ENCODE data around the gene RNF113B. TPM values are rescaled to one million over a fixed set of nuclear protein-coding genes. Genes with fewer than 3 reads are reported as not detected.

RNF113B gene
- total RNA-seq, 1 experiment from 2014 or later: not detected

GRCh38 chr13:98157188-98157587, 19.9 kb downstream of the RNF113B start:
- in situ Hi-C loops (cut with HindIII; ENCODE audit: low pct_unique_long_range_greater_than_20kb, low sequenced_read_pairs): no loop called here
- no peak for DNase-seq (ENCODE audit: low read depth, low spot score)

- DNase-seq (ENCODE audit: low read depth, low spot score): no peak
- in situ Hi-C loops (cut with HindIII; ENCODE audit: low pct_unique_long_range_greater_than_20kb, low sequenced_read_pairs): no loop called here
Measured at GRCh38 chr13:98156259-98156658, 20.8 kb downstream of the RNF113B start.

GRCh38 chr13:98155475-98156109, 21.5 kb downstream of the RNF113B start:
- in situ Hi-C loops (cut with HindIII; ENCODE audit: low pct_unique_long_range_greater_than_20kb, low sequenced_read_pairs): no loop called here
- DNase-seq (ENCODE audit: low read depth, low spot score): no peak

GRCh38 chr13:98150832-98151479, 26.1 kb downstream of the RNF113B start:
- no peak for DNase-seq (ENCODE audit: low read depth, low spot score)
- in situ Hi-C loops (cut with HindIII; ENCODE audit: low pct_unique_long_range_greater_than_20kb, low sequenced_read_pairs): no loop called here

- DNase-seq (ENCODE audit: low read depth, low spot score): peak; percentile 50
- in situ Hi-C loops (cut with HindIII; ENCODE audit: low pct_unique_long_range_greater_than_20kb, low sequenced_read_pairs): loop anchor here (25.0 kb wide), 1 partner anchor 265 kb away; no protein-coding TSS in a partner anchor
Measured at GRCh38 chr13:98147521-98147920, 29.5 kb downstream of the RNF113B start.

GRCh38 chr13:98144801-98145350, 32.2 kb downstream of the RNF113B start:
- DNase-seq (ENCODE audit: low read depth, low spot score): peak; percentile 58
- in situ Hi-C loops (cut with HindIII; ENCODE audit: low pct_unique_long_range_greater_than_20kb, low sequenced_read_pairs): loop anchor here (25.0 kb wide), 1 partner anchor 267 kb away; no protein-coding TSS in a partner anchor

- in situ Hi-C loops (cut with HindIII; ENCODE audit: low pct_unique_long_range_greater_than_20kb, low sequenced_read_pairs): loop anchor here (25.0 kb wide), 1 partner anchor 268 kb away; no protein-coding TSS in a partner anchor
- no peak for DNase-seq (ENCODE audit: low read depth, low spot score)
Measured at GRCh38 chr13:98144027-98144741, 32.9 kb downstream of the RNF113B start.

- in situ Hi-C loops (cut with HindIII; ENCODE audit: low pct_unique_long_range_greater_than_20kb, low sequenced_read_pairs): loop anchor here (25.0 kb wide), 1 partner anchor 269 kb away; no protein-coding TSS in a partner anchor
- DNase-seq (ENCODE audit: low read depth, low spot score): no peak
Measured at GRCh38 chr13:98143601-98144026, 33.5 kb downstream of the RNF113B start.

GRCh38 chr13:98143157-98143553, 33.9 kb downstream of the RNF113B start:
- in situ Hi-C loops (cut with HindIII; ENCODE audit: low pct_unique_long_range_greater_than_20kb, low sequenced_read_pairs): loop anchor here (25.0 kb wide), 1 partner anchor 269 kb away; no protein-coding TSS in a partner anchor
- no peak for DNase-seq (ENCODE audit: low read depth, low spot score)

- peak; percentile 70 for DNase-seq (ENCODE audit: low read depth, low spot score)
- in situ Hi-C loops (cut with HindIII; ENCODE audit: low pct_unique_long_range_greater_than_20kb, low sequenced_read_pairs): loop anchor here (25.0 kb wide), 1 partner anchor 270 kb away; no protein-coding TSS in a partner anchor
Measured at GRCh38 chr13:98142380-98143156, 34.5 kb downstream of the RNF113B start, which contains the start of gene FARP1. FARP1 (plus strand) TSS chr13:98143094; CDS start chr13:98213243, 70,149 bp downstream.

GRCh38 chr13:98141509-98142379, 35.3 kb downstream of the RNF113B start:
- in situ Hi-C loops (cut with HindIII; ENCODE audit: low pct_unique_long_range_greater_than_20kb, low sequenced_read_pairs): loop anchor here (25.0 kb wide), 1 partner anchor 271 kb away; no protein-coding TSS in a partner anchor
- no peak for DNase-seq (ENCODE audit: low read depth, low spot score)

GRCh38 chr13:98141091-98141490, 36.0 kb downstream of the RNF113B start:
- in situ Hi-C loops (cut with HindIII; ENCODE audit: low pct_unique_long_range_greater_than_20kb, low sequenced_read_pairs): loop anchor here (25.0 kb wide), 1 partner anchor 271 kb away; no protein-coding TSS in a partner anchor
- DNase-seq (ENCODE audit: low read depth, low spot score): no peak

- no peak for DNase-seq (ENCODE audit: low read depth, low spot score)
- in situ Hi-C loops (cut with HindIII; ENCODE audit: low pct_unique_long_range_greater_than_20kb, low sequenced_read_pairs): loop anchor here (25.0 kb wide), 1 partner anchor 277 kb away; no protein-coding TSS in a partner anchor
Measured at GRCh38 chr13:98134901-98135300, 42.2 kb downstream of the RNF113B start.

- in situ Hi-C loops (cut with HindIII; ENCODE audit: low pct_unique_long_range_greater_than_20kb, low sequenced_read_pairs): loop anchor here (25.0 kb wide), 1 partner anchor 278 kb away; no protein-coding TSS in a partner anchor
Measured at GRCh38 chr13:98133946-98134345, 43.1 kb downstream of the RNF113B start.

GRCh38 chr13:98129059-98129746, 47.9 kb downstream of the RNF113B start:
- in situ Hi-C loops (cut with HindIII; ENCODE audit: low pct_unique_long_range_greater_than_20kb, low sequenced_read_pairs): loop anchor here (25.0 kb wide), 1 partner anchor 283 kb away; no protein-coding TSS in a partner anchor
- DNase-seq (ENCODE audit: low read depth, low spot score): no peak

More at GRCh38 chr13:98133946-98134345, 43.1 kb downstream of the RNF113B start:
- DNase-seq (ENCODE audit: low read depth, low spot score): no peak

Measured in SK-MEL-5 (cell line).